Calu3 (cell line): ENCODE data around the gene CPEB4. TPM values are rescaled to one million over a fixed set of nuclear protein-coding genes. Genes with fewer than 3 reads are reported as not detected.

Source experiments
- BruUV-seq: library from RNA; stranded (reverse); fragments of 400-500 nt; replicated peaks from 2 replicates; lab custom pipeline; 2021; lab: Mats Ljungman, UMichigan
- CTCF ChIA-PET: fragments of 300-600 bp; sonication (Branson Sonifier 250); formaldehyde crosslinking; loops from one replicate; lab custom pipeline; 2022; ENCODE audit warnings: antibody characterized with exemption; lab: Charles Lee
- DNase-seq: peaks from one replicate; pipeline ENCODE4 v3.0.0; 2022
- H3K27ac Mint-ChIP-seq: one replicate; pipeline ENCODE4 v1.8.0; 2022; ENCODE audit warnings: mixed read lengths; ENCODE audit not compliant: unreplicated experiment
- H3K27me3 Mint-ChIP-seq: one replicate; pipeline ENCODE4 v1.8.0; 2022; ENCODE audit warnings: mixed read lengths; ENCODE audit not compliant: unreplicated experiment
- H3K36me3 Mint-ChIP-seq: one replicate; pipeline ENCODE4 v1.8.0; 2022; ENCODE audit warnings: mild to moderate bottlenecking, moderate library complexity, mixed read lengths; ENCODE audit not compliant: insufficient read depth, unreplicated experiment
- H3K4me1 Mint-ChIP-seq: one replicate; pipeline ENCODE4 v1.8.0; 2022; ENCODE audit warnings: mild to moderate bottlenecking, low read depth, mixed read lengths; ENCODE audit not compliant: unreplicated experiment
- H3K4me3 Mint-ChIP-seq: one replicate; pipeline ENCODE4 v1.8.0; 2022; ENCODE audit warnings: mild to moderate bottlenecking, low read depth, moderate library complexity, mixed read lengths; ENCODE audit not compliant: unreplicated experiment
- H3K9me3 Mint-ChIP-seq: one replicate; pipeline ENCODE4 v1.8.0; 2022; ENCODE audit warnings: low read depth, mixed read lengths; ENCODE audit not compliant: unreplicated experiment
- intact Hi-C: fragments of 100-400 bp; cut with micrococcal nuclease; formaldehyde crosslinking; loops from one replicate; pipeline ENCODE4 v1.10.0; 2022; ENCODE audit not compliant: unreplicated experiment
- total RNA-seq: library from RNA; stranded (reverse); gene quantifications from 2 replicates; pipeline ENCODE4 v1.2.3, GENCODE V29; 2022
- TF ChIP-seq, protein P1 (sequence below): fragments of 200-600 bp; IDR thresholded peaks from one replicate; pipeline ENCODE4 v1.8.0; 2022; ENCODE audit warnings: antibody characterized with exemption; ENCODE audit not compliant: unreplicated experiment

CPEB4 gene
- total RNA-seq, 1 experiment from 2014 or later, result 30.8 TPM

- no TSS peak for BruUV-seq
- H3K27me3 Mint-ChIP-seq, result no peaks in the 10 kb centered on the region
- H3K36me3 Mint-ChIP-seq, result no peaks in the 10 kb centered on the region
- H3K27ac Mint-ChIP-seq, result no peak overlapping the region
- peaks cover 5% of the 10 kb centered on the region for H3K4me1 Mint-ChIP-seq
- no peak overlapping the region for H3K4me3 Mint-ChIP-seq
- intact Hi-C loops, result no loop called here
- TF ChIP-seq, protein P1, sequence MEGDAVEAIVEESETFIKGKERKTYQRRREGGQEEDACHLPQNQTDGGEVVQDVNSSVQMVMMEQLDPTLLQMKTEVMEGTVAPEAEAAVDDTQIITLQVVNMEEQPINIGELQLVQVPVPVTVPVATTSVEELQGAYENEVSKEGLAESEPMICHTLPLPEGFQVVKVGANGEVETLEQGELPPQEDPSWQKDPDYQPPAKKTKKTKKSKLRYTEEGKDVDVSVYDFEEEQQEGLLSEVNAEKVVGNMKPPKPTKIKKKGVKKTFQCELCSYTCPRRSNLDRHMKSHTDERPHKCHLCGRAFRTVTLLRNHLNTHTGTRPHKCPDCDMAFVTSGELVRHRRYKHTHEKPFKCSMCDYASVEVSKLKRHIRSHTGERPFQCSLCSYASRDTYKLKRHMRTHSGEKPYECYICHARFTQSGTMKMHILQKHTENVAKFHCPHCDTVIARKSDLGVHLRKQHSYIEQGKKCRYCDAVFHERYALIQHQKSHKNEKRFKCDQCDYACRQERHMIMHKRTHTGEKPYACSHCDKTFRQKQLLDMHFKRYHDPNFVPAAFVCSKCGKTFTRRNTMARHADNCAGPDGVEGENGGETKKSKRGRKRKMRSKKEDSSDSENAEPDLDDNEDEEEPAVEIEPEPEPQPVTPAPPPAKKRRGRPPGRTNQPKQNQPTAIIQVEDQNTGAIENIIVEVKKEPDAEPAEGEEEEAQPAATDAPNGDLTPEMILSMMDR, result no peak
- DNase-seq, result no peak
- CTCF ChIA-PET, result interaction anchor here (0.7 kb wide), 1 partner anchor 34 kb away, joined by 6 read pairs; no protein-coding TSS in a partner anchor
- H3K9me3 Mint-ChIP-seq, result no peaks in the 10 kb centered on the region
Measured at GRCh38 chr5:173902743-173903142, 14.6 kb downstream of the CPEB4 start.

- Mint-ChIP-seq H3K4me1 (peaks cover 6% of the 10 kb centered on the region), H3K36me3 (no peaks in the 10 kb centered on the region), H3K4me3 (no peak overlapping the region), H3K27me3 (no peaks in the 10 kb centered on the region), H3K27ac (no peak overlapping the region), H3K9me3 (no peaks in the 10 kb centered on the region)
- no peak for DNase-seq
- TF ChIP-seq, protein P1, result no peak
- intact Hi-C loops, result no loop called here
- no TSS peak for BruUV-seq
- CTCF ChIA-PET, result interaction anchor here (0.7 to 1.3 kb wide), 2 partner anchors 14 to 34 kb away, joined by 3 to 6 read pairs; no protein-coding TSS in a partner anchor
Measured at GRCh38 chr5:173903396-173904140, 15.4 kb downstream of the CPEB4 start.

DNA sequence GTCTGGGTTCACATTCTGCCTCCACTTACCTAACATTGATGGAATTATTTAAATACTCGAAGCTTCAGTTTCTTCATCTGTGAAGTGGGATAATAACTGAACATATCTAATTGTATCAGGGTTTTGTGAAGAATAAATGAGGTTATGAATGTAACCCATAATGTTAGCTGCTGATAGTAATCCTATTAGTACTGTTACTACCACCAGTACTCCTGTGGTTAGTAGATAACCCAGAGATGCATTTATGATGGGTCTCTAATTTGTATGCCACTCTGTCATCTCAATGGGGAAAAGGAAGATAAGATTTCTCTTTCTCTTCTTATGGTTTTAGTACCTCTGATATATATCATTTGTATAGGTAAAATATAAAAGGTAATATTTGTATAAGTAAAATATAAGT, 16.0 kb downstream of the CPEB4 start:
- CTCF ChIA-PET, result interaction anchor here (1.3 kb wide), 1 partner anchor 14 kb away, joined by 3 read pairs; no protein-coding TSS in a partner anchor
- no peaks in the 10 kb centered on the region for H3K36me3 Mint-ChIP-seq
- H3K9me3 Mint-ChIP-seq, result no peaks in the 10 kb centered on the region
- no peak overlapping the region for H3K27ac Mint-ChIP-seq
- H3K4me3 Mint-ChIP-seq, result no peak overlapping the region
- DNase-seq, result no peak
- intact Hi-C loops, result no loop called here
- no TSS peak for BruUV-seq
- TF ChIP-seq, protein P1, result no peak
- H3K27me3 Mint-ChIP-seq, result no peaks in the 10 kb centered on the region
- H3K4me1 Mint-ChIP-seq, result peaks cover 6% of the 10 kb centered on the region

DNA sequence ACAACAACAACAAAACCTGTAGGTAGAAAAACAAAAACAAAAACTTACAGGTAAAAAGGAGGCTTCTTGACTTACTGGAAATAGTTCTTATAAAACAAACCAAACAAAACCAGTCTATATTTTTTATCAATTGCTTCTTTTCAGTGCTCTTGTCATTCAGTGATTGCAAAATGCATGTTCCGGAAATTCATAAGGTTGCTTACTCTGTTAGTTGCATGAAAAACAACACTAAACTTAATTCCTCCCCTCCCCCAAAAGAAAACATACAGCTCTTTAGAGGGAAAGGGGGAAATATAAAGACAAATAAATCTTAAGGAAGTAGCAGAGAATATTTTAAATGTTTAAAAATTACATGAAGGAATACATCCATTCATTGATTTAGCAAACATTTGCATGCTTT, 19.1 kb downstream of the CPEB4 start:
- intact Hi-C loops, result no loop called here
- CTCF ChIA-PET, result no interaction called here
- H3K4me1 Mint-ChIP-seq, result peaks cover 6% of the 10 kb centered on the region
- no peaks in the 10 kb centered on the region for H3K27me3 Mint-ChIP-seq
- H3K9me3 Mint-ChIP-seq, result no peaks in the 10 kb centered on the region
- TF ChIP-seq, protein P1, result no peak
- no peak overlapping the region for H3K27ac Mint-ChIP-seq
- no peak for DNase-seq
- H3K36me3 Mint-ChIP-seq, result no peaks in the 10 kb centered on the region
- no TSS peak for BruUV-seq
- H3K4me3 Mint-ChIP-seq, result no peak overlapping the region
